ENCODE measurements around the gene WDR17.
A peak's percentile ranks its signal among the peaks of the same experiment; 100 is the strongest.
"Not testable (repeated sequence)": the region's sequence is repeated elsewhere in the genome, so short reads cannot be mapped to it uniquely, and the experiment has no call there.

The WDR17 gene

DNA sequence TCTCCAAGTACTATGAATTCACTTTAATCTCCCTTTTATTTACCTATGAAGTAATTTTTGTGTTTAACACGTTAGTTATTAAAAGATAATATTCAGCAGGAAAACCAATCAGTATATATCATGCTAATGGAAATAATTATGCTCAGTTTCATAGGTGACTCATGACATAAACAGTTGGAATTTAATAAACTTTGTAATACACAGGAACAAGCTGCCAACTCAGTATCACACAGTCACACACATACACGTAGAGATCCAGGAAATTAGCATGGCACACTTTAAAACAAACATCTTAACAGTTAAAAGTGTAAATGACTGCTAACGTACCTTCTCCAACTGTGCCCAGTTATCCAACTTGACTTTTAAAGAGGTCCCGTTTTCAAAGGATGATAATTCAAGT lies 127.5 kb downstream of the WDR17 start:
- DNase-seq (ENCODE audit: low read depth): no peak

DNA sequence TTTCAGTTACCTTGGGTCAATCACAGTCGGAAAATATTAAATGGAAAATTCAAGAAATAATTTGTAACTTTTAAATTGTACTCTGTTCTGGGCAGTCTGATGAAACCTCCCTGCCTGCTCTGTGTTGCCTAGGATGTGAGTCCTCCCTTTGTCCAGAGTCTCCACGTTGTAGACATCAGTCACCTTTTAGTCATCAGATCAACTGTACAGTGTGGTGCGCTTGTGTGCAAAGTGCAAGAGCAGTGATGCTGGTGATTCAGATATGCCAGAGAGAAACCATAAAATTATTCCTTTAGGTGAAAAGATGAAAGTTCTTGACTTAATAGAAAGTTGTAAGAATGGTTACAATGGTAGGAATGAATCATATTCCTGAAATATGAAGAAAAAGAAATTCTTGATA lies 128.3 kb downstream of the WDR17 start:
- DNase-seq (ENCODE audit: low read depth): no peak

- DNase-seq (ENCODE audit: low read depth): peak; percentile 90
Measured at GRCh38 chr4:176195184-176195978, 129.7 kb downstream of the WDR17 start, which contains the start of gene SPATA4. SPATA4 (minus strand) TSS chr4:176195585; CDS start chr4:176195562, 23 bp downstream.

DNA sequence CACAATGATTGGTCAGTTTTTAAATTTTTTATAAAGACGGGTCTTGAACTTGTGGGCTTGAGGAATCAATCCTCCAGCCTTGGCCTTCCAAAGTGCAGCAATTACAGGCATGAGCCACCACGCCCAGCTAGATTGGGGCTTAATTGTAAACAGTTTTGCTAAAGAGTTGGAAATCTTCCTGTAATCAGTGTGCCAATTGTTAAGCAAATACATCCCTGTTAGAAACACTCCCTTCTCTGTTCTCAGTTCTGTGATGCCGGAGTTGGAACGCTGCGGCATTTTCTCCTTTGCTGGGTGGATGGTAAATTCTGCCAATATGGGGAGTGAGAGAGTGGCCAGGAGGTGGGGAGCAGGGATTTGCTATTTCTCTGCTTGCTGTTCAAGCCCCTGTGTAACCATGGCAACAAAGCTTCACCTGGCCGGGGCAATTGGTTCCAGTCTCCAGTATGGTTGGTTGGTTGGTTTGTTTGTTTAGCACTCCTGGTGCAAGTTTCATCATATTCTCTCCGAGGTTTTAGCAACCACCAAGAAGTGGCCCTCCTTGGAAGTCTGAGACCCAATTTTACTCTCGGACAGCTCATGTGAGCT lies 132.8 kb downstream of the WDR17 start:
- DNase-seq (ENCODE audit: low read depth): no peak

- no peak for DNase-seq (ENCODE audit: low read depth)
Measured at GRCh38 chr4:176205299-176205698, 139.7 kb downstream of the WDR17 start.

- no peak for DNase-seq (ENCODE audit: low read depth)
Measured at GRCh38 chr4:176207839-176208238, 142.2 kb downstream of the WDR17 start.

- DNase-seq (ENCODE audit: low read depth): no peak
Measured at GRCh38 chr4:176209535-176209934, 143.9 kb downstream of the WDR17 start.

- DNase-seq (ENCODE audit: low read depth): no peak
Measured at GRCh38 chr4:176210101-176210500, 144.5 kb downstream of the WDR17 start.

GRCh38 chr4:176210579-176211296 lies 145.1 kb downstream of the WDR17 start:
- no peak for DNase-seq (ENCODE audit: low read depth)

DNA sequence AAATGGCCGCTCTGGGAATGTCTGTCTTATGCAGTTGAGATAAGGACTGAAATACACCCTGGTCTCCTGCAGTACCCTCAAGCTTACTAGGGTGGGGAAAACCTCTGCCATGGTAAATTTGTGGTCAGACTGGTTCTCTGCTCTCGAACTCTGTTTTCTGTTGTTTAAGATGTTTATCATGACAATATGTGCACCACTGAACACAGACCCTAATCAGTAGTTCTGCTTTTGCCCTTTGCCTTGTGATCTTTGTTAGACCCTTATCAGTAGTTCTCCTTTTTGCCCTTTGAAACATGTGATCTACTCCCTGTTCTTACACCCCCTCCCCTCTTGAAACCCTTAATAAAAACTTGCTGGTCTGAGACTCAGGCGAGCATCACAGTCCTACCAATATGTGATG lies 146.7 kb downstream of the WDR17 start:
- DNase-seq (ENCODE audit: low read depth): not testable (repeated sequence)

- no peak for DNase-seq (ENCODE audit: low read depth)
Measured at GRCh38 chr4:176217510-176217909, 151.9 kb downstream of the WDR17 start.

GRCh38 chr4:176222149-176222548 lies 156.5 kb downstream of the WDR17 start:
- no peak for DNase-seq (ENCODE audit: low read depth)

- no peak for DNase-seq (ENCODE audit: low read depth)
Measured at GRCh38 chr4:176223561-176223960, 157.9 kb downstream of the WDR17 start.

DNA sequence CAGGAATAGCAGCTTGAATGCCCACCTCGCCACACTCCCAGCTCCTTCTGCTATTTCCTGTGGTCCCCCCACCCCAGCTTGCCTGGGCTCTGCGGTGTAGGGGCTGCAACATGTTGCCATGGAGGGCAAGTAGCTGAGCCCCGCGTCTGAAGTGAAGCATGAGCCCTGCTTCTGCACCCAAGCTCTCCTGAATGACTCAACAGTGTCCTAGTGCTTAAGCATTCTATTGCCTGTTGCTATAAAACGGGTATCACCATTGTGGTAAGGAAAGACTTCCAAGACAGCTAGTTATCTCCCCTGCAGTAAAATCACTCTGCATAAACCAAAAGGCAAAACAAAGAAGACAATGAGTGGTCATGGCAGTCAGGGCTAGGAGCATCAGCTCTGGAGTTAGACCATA lies 161.1 kb downstream of the WDR17 start:
- DNase-seq (ENCODE audit: low read depth): no peak

GRCh38 chr4:176229645-176230044 lies 164.0 kb downstream of the WDR17 start:
- DNase-seq (ENCODE audit: low read depth): no peak

Measured in stimulated activated CD8-positive, alpha-beta memory T cell treated with anti-CD3 and anti-CD28 coated beads, Interleukin-15, amount 100 ng/mL, for 1 hour (primary cell).